Measurements from ENCODE around the gene CD300A.

Gene CD300A

DNA sequence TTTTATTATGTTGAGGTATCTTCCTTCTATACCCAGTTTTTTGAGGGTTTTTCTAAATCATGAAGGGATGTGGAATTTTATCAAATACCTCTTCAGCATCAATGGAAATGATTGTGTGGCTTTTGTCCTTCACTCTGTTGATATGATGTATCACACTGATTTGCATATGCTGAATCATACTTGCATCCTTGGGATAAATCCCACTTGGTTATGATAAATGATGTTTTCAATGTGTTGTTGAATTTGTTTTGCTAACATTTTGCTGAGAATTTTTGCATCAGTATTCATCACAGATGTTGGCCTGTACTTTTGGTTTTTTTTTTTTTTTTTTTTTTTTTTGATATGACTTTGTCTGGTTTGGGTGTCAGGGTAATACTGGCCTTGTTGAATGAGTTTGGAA lies 41.7 kb downstream of the CD300A start:
- no peak overlapping the region for H3K4me3 ChIP-seq (replicated peaks; ENCODE audit: low read depth, low read length)
- TF ChIP-seq, protein P1, sequence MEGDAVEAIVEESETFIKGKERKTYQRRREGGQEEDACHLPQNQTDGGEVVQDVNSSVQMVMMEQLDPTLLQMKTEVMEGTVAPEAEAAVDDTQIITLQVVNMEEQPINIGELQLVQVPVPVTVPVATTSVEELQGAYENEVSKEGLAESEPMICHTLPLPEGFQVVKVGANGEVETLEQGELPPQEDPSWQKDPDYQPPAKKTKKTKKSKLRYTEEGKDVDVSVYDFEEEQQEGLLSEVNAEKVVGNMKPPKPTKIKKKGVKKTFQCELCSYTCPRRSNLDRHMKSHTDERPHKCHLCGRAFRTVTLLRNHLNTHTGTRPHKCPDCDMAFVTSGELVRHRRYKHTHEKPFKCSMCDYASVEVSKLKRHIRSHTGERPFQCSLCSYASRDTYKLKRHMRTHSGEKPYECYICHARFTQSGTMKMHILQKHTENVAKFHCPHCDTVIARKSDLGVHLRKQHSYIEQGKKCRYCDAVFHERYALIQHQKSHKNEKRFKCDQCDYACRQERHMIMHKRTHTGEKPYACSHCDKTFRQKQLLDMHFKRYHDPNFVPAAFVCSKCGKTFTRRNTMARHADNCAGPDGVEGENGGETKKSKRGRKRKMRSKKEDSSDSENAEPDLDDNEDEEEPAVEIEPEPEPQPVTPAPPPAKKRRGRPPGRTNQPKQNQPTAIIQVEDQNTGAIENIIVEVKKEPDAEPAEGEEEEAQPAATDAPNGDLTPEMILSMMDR (IDR thresholded peaks at IDR 0.05; ENCODE audit: low read depth, low read length, missing control alignments): no peak
- DNase-seq (ENCODE audit: extremely low read depth, low read depth): no peak

DNA sequence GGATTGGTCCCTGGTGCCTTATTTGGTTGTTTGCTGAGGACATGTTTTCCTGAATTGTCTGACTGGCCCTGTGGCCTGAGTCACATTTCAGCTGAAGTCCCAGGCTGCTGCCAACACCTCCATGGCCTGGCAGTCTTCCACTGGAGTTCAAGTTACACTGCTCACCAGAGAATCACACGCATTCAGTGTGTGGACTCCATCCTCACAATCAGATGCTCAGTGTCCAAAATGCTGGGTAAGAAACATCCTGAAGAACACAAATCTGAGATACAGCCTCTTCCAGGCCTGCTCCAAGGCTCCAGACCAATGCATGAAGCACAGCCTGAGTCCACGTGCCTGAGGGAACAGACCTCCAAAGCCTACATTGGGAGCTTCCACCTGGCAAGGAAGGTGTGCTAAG lies 45.6 kb downstream of the CD300A start:
- H3K4me3 ChIP-seq (replicated peaks; ENCODE audit: low read depth, low read length): no peak overlapping the region
- TF ChIP-seq, protein P1 (IDR thresholded peaks at IDR 0.05; ENCODE audit: low read depth, low read length, missing control alignments): no peak
- no peak for DNase-seq (ENCODE audit: extremely low read depth, low read depth)

GRCh38 chr17:74512624-74513091 lies 46.2 kb downstream of the CD300A start:
- H3K4me3 ChIP-seq (replicated peaks; ENCODE audit: low read depth, low read length): no peak overlapping the region
- no peak for DNase-seq (ENCODE audit: extremely low read depth, low read depth)
- TF ChIP-seq, protein P1 (IDR thresholded peaks at IDR 0.05; ENCODE audit: low read depth, low read length, missing control alignments): no peak

DNA sequence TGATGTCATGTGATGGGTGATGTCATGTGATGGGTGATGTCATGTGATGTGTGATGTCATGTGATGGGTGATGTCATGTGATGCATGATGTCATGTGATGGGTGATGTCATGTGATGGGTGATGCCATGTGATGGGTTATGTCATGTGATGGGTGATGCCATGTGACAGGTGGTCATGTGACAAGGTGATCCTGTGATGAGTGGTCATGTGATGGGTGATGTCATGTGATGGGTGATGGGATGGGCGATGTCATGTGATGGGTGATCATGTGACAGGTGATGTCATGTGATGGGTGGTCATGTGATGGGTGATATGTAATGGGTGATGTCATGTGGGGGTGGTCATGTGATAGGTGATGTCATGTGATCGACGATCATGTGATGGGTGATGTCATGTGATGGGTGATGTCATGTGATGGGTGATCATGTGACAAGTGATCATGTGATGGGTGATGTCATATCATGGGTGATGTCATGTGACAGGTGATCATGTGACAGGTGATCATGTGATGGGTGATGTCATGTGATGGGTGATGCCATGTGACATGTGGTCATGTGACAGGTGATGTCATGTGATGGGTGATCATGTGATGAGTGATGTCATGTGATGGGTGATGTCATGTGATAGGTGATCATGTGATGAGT lies 47.7 kb downstream of the CD300A start:
- TF ChIP-seq, protein P1 (IDR thresholded peaks at IDR 0.05; ENCODE audit: low read depth, low read length, missing control alignments): no peak
- DNase-seq (ENCODE audit: extremely low read depth, low read depth): no peak
- H3K4me3 ChIP-seq (replicated peaks; ENCODE audit: low read depth, low read length): no peak overlapping the region

- no peak for DNase-seq (ENCODE audit: extremely low read depth, low read depth)
- TF ChIP-seq, protein P1 (IDR thresholded peaks at IDR 0.05; ENCODE audit: low read depth, low read length, missing control alignments): no peak
- no peak overlapping the region for H3K4me3 ChIP-seq (replicated peaks; ENCODE audit: low read depth, low read length)
Observed at GRCh38 chr17:74514632-74515334, 48.3 kb downstream of the CD300A start.

DNA sequence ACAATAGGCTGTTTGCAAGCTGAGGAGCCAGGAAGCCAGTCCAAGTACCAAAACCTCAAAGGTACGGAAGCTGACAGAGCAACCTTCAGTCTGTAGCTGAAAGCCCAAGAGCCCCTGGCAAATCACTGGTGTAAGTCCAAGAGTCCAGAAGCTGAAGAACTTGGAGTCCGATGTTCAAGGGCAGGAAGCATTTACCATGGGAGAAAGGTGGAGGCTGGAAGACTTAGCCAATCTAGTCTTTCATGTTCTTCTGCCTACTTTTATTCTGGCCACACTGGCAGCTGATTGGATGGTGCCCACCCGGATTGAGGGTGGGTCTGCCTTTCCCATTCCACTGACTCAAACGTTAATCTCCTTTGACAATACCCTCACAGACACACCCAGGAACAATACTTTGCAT lies 49.5 kb downstream of the CD300A start:
- TF ChIP-seq, protein P1 (IDR thresholded peaks at IDR 0.05; ENCODE audit: low read depth, low read length, missing control alignments): no peak
- no peak overlapping the region for H3K4me3 ChIP-seq (replicated peaks; ENCODE audit: low read depth, low read length)
- no peak for DNase-seq (ENCODE audit: extremely low read depth, low read depth)
